Thoracic aorta (tissue), 2 donors: Measurements from ENCODE around the gene IER5. TPM values are rescaled to one million over a fixed set of nuclear protein-coding genes. Genes with fewer than 3 reads are reported as not detected.
A peak's percentile ranks its signal among the peaks of the same experiment; 100 is the strongest.
"Not testable (repeated sequence)": the region's sequence is repeated elsewhere in the genome, so short reads cannot be mapped to it uniquely, and the experiment has no call there.

ENCODE experiments used
- ATAC-seq: fragments of 150-250 bp; one replicate; pipeline ENCODE4 v1.8.0; 2017; ENCODE audit warnings: low read depth; ENCODE audit not compliant: insufficient number of reproducible peaks, low FRiP score
- DNase-seq: peaks from one replicate; pipeline ENCODE4 v3.0.0-alpha.2; 2020; ENCODE audit warnings: low spot score
- H3K27ac ChIP-seq, 2 donors: fragments of 200-600 bp; sonication (generic); 1 replicate in 1 of 2; 2 replicates in 1 of 2; pipeline ENCODE4 v1.5.1; 2016; ENCODE audit warnings: mild to moderate bottlenecking in 2 of 2, moderate library complexity in 2 of 2
- H3K27me3 ChIP-seq: fragments of 200-600 bp; sonication (generic); replicated peaks from 2 replicates; pipeline ENCODE4 v1.6.0; 2016; ENCODE audit warnings: mild to moderate bottlenecking; ENCODE audit not compliant: insufficient read depth
- H3K36me3 ChIP-seq: fragments of 200-600 bp; sonication (generic); one replicate; pipeline ENCODE4 v1.5.1; 2016
- H3K4me1 ChIP-seq, 2 donors: fragments of 200-600 bp; sonication (generic); 1 replicate in 1 of 2; 2 replicates in 1 of 2; pipeline versions ENCODE4 v1.5.1 to v1.6.0; 2016; ENCODE audit warnings: low read depth in 2 of 2, mild to moderate bottlenecking in 1 of 2; ENCODE audit not compliant: control insufficient read depth in 1 of 2
- H3K4me3 ChIP-seq: fragments of 200-600 bp; sonication (generic); 2 replicates; pipeline ENCODE4 v1.5.1; 2016; ENCODE audit warnings: mild to moderate bottlenecking
- H3K9me3 ChIP-seq: fragments of 200-600 bp; sonication (generic); 2 replicates; pipeline ENCODE4 v1.5.1; 2016
- total RNA-seq, 2 donors: library from RNA; depleted of rRNA; stranded (reverse); fragments of >200 nt; gene quantifications; one replicate each; pipeline versions ENCODE4 v1.1.0 to v1.2.3, GENCODE V29; 2016
- TF ChIP-seq, protein P1 (sequence below): fragments of 200-600 bp; sonication (generic); IDR thresholded peaks from one replicate; pipeline ENCODE4 v1.5.1; 2019; ENCODE audit warnings: antibody characterized with exemption

Gene IER5
- total RNA-seq, 2 donors from 2014 or later = 20.2 to 55.8 TPM

DNA sequence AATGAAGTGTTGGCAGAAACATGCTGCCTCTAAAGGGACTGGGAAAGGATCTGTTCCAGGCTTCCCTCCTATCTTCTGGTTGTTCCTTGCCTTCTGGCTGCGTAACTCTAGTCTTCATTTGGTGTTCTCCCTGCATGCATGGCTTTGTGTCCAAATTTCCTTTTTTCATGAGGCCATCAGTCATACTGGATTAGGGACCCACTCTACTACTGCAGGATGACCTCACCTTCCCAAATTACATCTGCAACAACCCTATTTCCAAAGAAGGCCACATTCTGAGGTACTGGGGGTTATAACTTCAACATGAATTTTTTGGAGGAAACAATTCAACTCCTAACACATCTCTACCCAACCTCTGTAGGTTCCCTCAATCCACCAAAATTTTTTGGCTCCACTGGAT lies 28.4 kb upstream of the IER5 start:
- ATAC-seq = no peak
- no peaks in the 10 kb centered on the region for H3K36me3 ChIP-seq
- no peaks in the 10 kb centered on the region for H3K27me3 ChIP-seq
- peaks cover 0 to 7% of the 10 kb centered on the region in 2 donors for H3K4me1 ChIP-seq
- no peak overlapping the region for H3K27ac ChIP-seq
- H3K9me3 ChIP-seq = no peaks in the 10 kb centered on the region
- TF ChIP-seq, protein P1, sequence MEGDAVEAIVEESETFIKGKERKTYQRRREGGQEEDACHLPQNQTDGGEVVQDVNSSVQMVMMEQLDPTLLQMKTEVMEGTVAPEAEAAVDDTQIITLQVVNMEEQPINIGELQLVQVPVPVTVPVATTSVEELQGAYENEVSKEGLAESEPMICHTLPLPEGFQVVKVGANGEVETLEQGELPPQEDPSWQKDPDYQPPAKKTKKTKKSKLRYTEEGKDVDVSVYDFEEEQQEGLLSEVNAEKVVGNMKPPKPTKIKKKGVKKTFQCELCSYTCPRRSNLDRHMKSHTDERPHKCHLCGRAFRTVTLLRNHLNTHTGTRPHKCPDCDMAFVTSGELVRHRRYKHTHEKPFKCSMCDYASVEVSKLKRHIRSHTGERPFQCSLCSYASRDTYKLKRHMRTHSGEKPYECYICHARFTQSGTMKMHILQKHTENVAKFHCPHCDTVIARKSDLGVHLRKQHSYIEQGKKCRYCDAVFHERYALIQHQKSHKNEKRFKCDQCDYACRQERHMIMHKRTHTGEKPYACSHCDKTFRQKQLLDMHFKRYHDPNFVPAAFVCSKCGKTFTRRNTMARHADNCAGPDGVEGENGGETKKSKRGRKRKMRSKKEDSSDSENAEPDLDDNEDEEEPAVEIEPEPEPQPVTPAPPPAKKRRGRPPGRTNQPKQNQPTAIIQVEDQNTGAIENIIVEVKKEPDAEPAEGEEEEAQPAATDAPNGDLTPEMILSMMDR = no peak
- DNase-seq = no peak
- no peak overlapping the region for H3K4me3 ChIP-seq

DNA sequence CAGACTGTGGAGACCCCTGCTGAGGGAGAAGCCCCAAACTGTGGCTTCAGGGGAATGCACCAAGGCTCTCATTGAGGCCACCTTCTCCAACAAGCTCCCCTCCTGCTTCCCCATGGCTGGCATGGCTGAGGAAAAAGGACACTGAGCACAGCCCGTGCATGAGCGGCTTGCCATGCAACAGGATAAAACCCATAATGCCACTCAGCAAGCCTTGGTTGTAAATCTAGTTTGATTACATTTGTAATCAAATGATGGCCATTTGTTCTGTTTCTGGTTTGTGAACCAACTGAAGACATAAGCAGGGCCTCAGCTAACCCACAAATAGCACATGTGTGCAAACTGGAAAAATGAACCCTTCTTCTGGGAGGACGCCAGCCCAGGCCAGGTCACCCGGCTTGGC lies 27.6 kb upstream of the IER5 start:
- not testable (repeated sequence) for ATAC-seq, H3K27me3 ChIP-seq, H3K4me1 ChIP-seq, H3K4me3 ChIP-seq, H3K27ac ChIP-seq, H3K36me3 ChIP-seq, H3K9me3 ChIP-seq, DNase-seq

DNA sequence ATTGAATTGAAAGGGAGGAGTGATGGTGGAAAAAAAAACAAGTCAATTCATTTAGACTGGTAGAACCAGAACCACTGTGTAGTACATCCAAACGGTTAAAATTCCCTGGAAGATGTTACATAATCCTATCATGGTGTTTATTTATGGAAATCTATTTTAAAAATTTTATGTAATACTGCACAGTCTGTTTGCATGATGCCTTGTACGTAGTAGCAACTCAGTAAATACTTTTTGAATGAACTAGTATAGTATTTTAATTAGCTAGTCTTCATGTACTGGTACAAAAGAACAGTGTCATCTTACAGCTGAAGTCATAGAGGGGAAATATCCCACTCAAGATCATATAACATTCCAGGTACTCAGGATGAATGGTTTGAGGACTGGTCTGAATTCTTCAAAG lies 27.0 kb upstream of the IER5 start:
- Histone ChIP-seq H3K4me1 (peaks cover 0 to 7% of the 10 kb centered on the region in 2 donors), H3K36me3 (no peaks in the 10 kb centered on the region), H3K4me3 (no peak overlapping the region), H3K27ac (no peak overlapping the region), H3K9me3 (no peaks in the 10 kb centered on the region), H3K27me3 (no peaks in the 10 kb centered on the region)
- ATAC-seq = no peak
- no peak for DNase-seq
- TF ChIP-seq, protein P1 = no peak

DNA sequence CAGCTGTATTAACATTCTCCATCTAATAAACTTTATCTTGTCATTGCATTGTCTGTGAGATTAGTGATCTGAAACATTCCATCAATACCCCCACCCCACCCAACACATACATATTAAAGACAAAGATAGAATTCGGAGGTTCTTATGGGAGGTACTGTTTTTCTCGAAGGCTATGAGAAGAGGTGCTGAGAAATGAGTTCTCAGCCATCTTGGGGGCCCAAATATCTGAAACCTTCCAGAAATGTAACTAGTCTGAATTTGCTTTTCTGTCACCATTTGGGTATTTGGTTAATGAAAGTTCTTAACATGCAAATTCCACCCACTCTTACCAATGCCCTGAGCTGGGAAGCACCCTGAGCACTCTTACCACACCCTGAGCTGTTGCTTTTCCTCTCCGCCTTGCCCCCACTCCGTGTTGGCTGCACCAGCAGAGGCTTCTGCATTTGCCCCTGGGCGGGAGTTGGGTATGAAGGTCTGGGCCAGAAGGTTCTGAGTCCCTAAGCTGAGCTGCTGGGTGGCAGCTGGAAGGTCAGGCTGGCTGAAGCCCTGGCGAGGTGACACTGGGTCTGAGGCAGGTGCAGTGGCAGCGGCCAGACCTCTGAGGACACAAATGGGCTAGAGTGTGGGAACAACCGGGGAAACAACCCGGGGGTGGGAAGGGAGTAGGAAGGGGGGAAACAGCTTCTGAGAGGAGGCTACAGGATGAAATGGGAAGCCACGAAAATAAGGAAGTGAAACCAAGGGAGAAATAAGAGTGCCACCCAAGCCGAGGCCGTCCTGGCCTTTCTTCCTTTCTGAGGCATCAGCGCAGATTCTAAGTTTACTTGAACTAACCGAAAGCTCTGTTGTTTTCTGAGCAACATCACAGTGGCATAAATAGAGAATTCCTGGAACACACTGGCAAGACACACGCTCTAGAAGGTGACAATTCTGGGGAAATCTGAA lies 26.3 kb upstream of the IER5 start:
- no peaks in the 10 kb centered on the region for H3K36me3 ChIP-seq
- no peaks in the 10 kb centered on the region for H3K27me3 ChIP-seq
- H3K4me3 ChIP-seq = peak overlapping the region; percentile 51
- H3K9me3 ChIP-seq = no peaks in the 10 kb centered on the region
- DNase-seq = no peak
- peaks cover 0 to 7% of the 10 kb centered on the region in 2 donors for H3K4me1 ChIP-seq
- peak overlapping the region in 1 of 2 donors; percentile 34 for H3K27ac ChIP-seq
- TF ChIP-seq, protein P1 = no peak
- ATAC-seq = no peak

DNA sequence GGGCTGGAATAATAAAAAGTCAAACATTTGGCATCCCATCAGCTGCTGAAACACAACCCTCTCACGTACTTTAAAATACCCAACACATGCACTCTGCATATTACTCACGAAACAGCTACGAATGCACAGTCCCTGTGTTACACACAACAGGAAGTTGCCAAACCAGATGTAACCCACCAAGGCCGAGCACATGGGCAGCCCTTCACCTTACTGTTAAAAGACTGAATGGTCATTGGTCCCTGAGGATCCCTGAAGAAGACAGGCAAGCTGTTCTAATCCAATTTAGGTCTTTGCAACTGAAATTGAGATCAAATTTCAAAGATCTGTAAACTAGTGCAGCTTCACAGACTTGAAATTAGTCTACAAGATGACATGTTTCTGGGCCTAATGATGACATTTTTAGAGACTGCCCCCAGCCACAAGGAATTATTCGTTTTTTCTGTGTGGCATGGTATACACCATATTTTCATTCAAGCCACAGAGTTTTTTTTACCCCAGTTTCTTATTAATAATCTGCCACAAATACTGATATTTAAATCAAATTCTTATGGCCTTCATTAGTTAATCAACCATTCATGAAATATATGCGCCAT lies 25.6 kb upstream of the IER5 start:
- H3K4me3 ChIP-seq = no peak overlapping the region
- TF ChIP-seq, protein P1 = no peak
- H3K27ac ChIP-seq = peak overlapping the region in 1 of 2 donors; percentile 34
- DNase-seq (no peak), ATAC-seq (no peak)
- H3K9me3 ChIP-seq = no peaks in the 10 kb centered on the region
- no peaks in the 10 kb centered on the region for H3K36me3 ChIP-seq
- H3K27me3 ChIP-seq = no peaks in the 10 kb centered on the region
- peaks cover 0 to 7% of the 10 kb centered on the region in 2 donors for H3K4me1 ChIP-seq
